Endothelial cell of umbilical vein (primary cell): ENCODE data around the gene MGLL.
A peak's percentile ranks its signal among the peaks of the same experiment; 100 is the strongest.

Source experiments
- CTCF ChIP-seq, 2 donors: IDR thresholded peaks; 1 replicate in 1 of 2; 2 replicates in 1 of 2; pipeline ENCODE4 v1.5.1; 2011; ENCODE audit warnings: low read length in 2 of 2, mild to moderate bottlenecking in 2 of 2, moderate library complexity in 2 of 2, control low read depth in 1 of 2, inconsistent platforms in 1 of 2, low read depth in 1 of 2; ENCODE audit not compliant: insufficient read depth in 1 of 2; ENCODE audit errors: extremely low read depth in 1 of 2
- EZH2 ChIP-seq: IDR thresholded peaks from 2 replicates; pipeline ENCODE4 v1.6.1; 2012; ENCODE audit warnings: borderline replicate concordance, low read depth, mild to moderate bottlenecking, moderate library complexity, low read length, inconsistent platforms; ENCODE audit not compliant: severe bottlenecking
- FOS ChIP-seq: IDR thresholded peaks from 2 replicates; pipeline ENCODE4 v1.6.1; 2011; ENCODE audit warnings: mild to moderate bottlenecking, low read length, moderate library complexity, borderline replicate concordance; ENCODE audit not compliant: insufficient read depth
- GATA2 ChIP-seq: IDR thresholded peaks from 2 replicates; pipeline ENCODE4 v1.7.0; 2011; ENCODE audit warnings: low read depth, mild to moderate bottlenecking, moderate library complexity, mixed read lengths, low read length; ENCODE audit not compliant: insufficient read length, insufficient read depth
- JUN ChIP-seq: IDR thresholded peaks from 2 replicates; pipeline ENCODE4 v1.6.1; 2011; ENCODE audit warnings: borderline replicate concordance, low read depth; ENCODE audit not compliant: insufficient read length, insufficient read depth
- MAX ChIP-seq: IDR thresholded peaks from 2 replicates; pipeline ENCODE4 v1.6.1; 2011; ENCODE audit not compliant: insufficient read depth, insufficient read length
- MYC ChIP-seq: IDR thresholded peaks from one replicate; pipeline ENCODE4 v1.6.1; 2011; ENCODE audit warnings: mild to moderate bottlenecking, low read depth, low read length
- POLR2A ChIP-seq: IDR thresholded peaks from 2 replicates; pipeline ENCODE4 v1.6.1; 2012; ENCODE audit warnings: low read depth, mild to moderate bottlenecking, control low read depth, low read length
- POLR2AphosphoS5 ChIP-seq: IDR thresholded peaks from 2 replicates; pipeline ENCODE4 v1.6.1; 2012; ENCODE audit warnings: low read depth, mild to moderate bottlenecking, control low read depth, low read length, moderate library complexity; ENCODE audit not compliant: insufficient read depth

GRCh38 chr3:127821394-127821793, 921 bp downstream of the MGLL start:
- no peak for TF ChIP-seq CTCF (IDR thresholded peaks at IDR 0.05; ENCODE audit: extremely low read depth in 1 of 2, insufficient read depth in 1 of 2, low read depth in 1 of 2, low read length in 2 of 2)
- TF ChIP-seq EZH2: no peak
- no peak for TF ChIP-seq POLR2A
- no peak for TF ChIP-seq POLR2AphosphoS5
- TF ChIP-seq GATA2: peak; percentile 84
- TF ChIP-seq FOS: peak; percentile 2
- no peak for TF ChIP-seq MYC
- no peak for TF ChIP-seq JUN
- no peak for TF ChIP-seq MAX
